Left forelimb (tissue), 1 donor: ENCODE data around the gene TRAPPC2B.

Experiments
- DNase-seq: peaks from one replicate; pipeline ENCODE4 v3.0.0-alpha.2; 2018; ENCODE audit warnings: low spot score

TRAPPC2B gene

GRCh38 chr19:57362997-57363687 is at the start of gene TRAPPC2B, which contains the start of gene ZNF547:
Gene TRAPPC2B (plus strand): TSS chr19:57363551. CDS start chr19:57364834, 1,283 bp downstream.
Gene ZNF547 (plus strand): TSS chr19:57363551. CDS start chr19:57368556, 5,005 bp downstream.
- peak; percentile 100 for DNase-seq

- no peak for DNase-seq
Observed at GRCh38 chr19:57314146-57314545, 49.2 kb upstream of the TRAPPC2B start.

- DNase-seq = no peak
Observed at GRCh38 chr19:57317503-57317902, 45.8 kb upstream of the TRAPPC2B start.

- DNase-seq = no peak
Observed at GRCh38 chr19:57319869-57320179, 43.5 kb upstream of the TRAPPC2B start.

- DNase-seq = peak; percentile 97
Observed at GRCh38 chr19:57320180-57321084, 42.9 kb upstream of the TRAPPC2B start, which contains the start of gene ZNF543. Gene ZNF543 (plus strand): TSS chr19:57320472. CDS start chr19:57320854, 382 bp downstream.

- DNase-seq = no peak
Observed at GRCh38 chr19:57321116-57321515, 42.2 kb upstream of the TRAPPC2B start.

GRCh38 chr19:57321751-57322150 is 41.6 kb upstream of the TRAPPC2B start:
- no peak for DNase-seq

GRCh38 chr19:57324992-57325391 is 38.4 kb upstream of the TRAPPC2B start:
- DNase-seq = no peak

GRCh38 chr19:57327993-57328392 is 35.4 kb upstream of the TRAPPC2B start:
- DNase-seq = no peak

GRCh38 chr19:57334191-57334590 is 29.2 kb upstream of the TRAPPC2B start:
- DNase-seq = no peak

- DNase-seq = no peak
Observed at GRCh38 chr19:57338877-57339276, 24.5 kb upstream of the TRAPPC2B start.

GRCh38 chr19:57342582-57342981 is 20.8 kb upstream of the TRAPPC2B start:
- DNase-seq = no peak

GRCh38 chr19:57348136-57348535 is 15.2 kb upstream of the TRAPPC2B start:
- DNase-seq = no peak

- DNase-seq = peak; percentile 94
Observed at GRCh38 chr19:57350877-57351805, 12.2 kb upstream of the TRAPPC2B start, which contains the start of gene ZNF304. Gene ZNF304 (plus strand): TSS chr19:57351271. CDS start chr19:57351665, 394 bp downstream.

GRCh38 chr19:57351867-57352266 is 11.5 kb upstream of the TRAPPC2B start:
- no peak for DNase-seq

GRCh38 chr19:57355916-57356315 is 7.4 kb upstream of the TRAPPC2B start:
- DNase-seq = no peak

GRCh38 chr19:57357406-57357805 is 5.9 kb upstream of the TRAPPC2B start:
- DNase-seq = no peak

- DNase-seq = no peak
Observed at GRCh38 chr19:57359300-57359699, 4.1 kb upstream of the TRAPPC2B start.

GRCh38 chr19:57362419-57362818 is 932 bp upstream of the TRAPPC2B start:
- DNase-seq = no peak

- DNase-seq = no peak
Observed at GRCh38 chr19:57363688-57364181, 384 bp downstream of the TRAPPC2B start.

GRCh38 chr19:57366776-57367175 is 3.4 kb downstream of the TRAPPC2B start:
- DNase-seq = no peak

- no peak for DNase-seq
Observed at GRCh38 chr19:57374179-57374578, 10.8 kb downstream of the TRAPPC2B start.
